GM19372 (cell line): ENCODE data around the gene SORCS1.

Source experiments
- ATAC-seq: cut with Tn5 transposase; IDR thresholded peaks from one replicate; pipeline ENCODE4 v1.9.1; 2021; ENCODE audit warnings: mild to moderate bottlenecking, low read depth, moderate library complexity; ENCODE audit not compliant: unreplicated experiment

Gene SORCS1

DNA sequence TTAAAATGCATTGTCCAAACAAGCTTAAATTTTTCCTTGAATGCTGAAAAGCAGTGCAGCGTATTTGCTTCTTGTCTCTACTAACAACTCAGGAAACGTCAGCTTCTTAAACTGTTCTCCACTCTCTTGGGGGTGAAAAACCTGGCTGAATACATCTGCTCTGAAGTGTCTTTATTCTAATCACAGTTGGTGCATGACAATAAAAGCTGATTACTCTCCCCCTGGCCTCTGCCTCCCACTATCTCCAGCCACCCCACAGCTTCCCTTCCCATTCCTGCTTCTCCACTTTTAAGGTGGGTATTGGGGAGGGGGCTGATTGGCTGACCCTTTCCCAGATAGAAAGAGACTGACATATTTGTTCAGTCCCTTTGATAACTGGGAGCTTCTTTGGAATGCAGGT lies 456.0 kb downstream of the SORCS1 start:
- no peak for ATAC-seq

DNA sequence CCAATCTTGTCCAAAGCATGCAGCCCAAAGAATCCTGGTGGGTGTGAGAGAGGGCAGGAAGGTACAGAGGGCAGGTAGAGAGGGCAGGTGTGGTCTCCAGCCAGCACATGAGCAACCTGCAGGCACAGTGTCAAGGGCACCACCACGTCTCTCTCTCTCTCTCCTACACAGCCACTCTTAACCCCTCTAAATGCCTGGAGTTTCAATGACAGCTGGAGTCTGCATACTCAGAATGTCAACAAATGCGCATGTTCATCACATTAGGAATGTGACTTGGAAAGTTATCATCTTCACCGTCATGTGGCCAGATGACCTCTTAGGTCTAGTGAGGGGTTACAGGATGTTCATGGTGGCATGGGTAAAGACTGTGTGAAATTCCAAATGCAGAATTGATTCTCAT lies 456.8 kb downstream of the SORCS1 start:
- no peak for ATAC-seq

DNA sequence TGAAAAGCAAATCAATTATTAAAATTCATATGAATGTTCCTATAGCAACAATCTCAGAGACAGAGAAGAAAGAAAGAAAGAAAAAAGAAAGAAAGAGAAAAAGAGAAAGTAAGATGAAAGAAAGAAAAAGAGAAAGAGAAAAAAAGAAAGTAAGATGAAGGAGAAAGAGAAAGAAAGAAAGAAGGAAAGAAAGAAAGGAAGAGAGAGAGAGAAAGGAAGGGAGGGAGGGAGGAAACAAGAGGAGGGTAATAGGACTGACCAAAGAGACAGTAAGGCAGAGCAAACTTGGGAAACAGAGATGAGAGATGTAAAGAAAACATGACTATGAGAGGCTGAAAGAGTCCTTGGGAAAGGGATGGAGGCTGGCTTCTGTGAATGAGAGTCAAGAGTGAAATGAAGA lies 458.4 kb downstream of the SORCS1 start:
- ATAC-seq = no peak

DNA sequence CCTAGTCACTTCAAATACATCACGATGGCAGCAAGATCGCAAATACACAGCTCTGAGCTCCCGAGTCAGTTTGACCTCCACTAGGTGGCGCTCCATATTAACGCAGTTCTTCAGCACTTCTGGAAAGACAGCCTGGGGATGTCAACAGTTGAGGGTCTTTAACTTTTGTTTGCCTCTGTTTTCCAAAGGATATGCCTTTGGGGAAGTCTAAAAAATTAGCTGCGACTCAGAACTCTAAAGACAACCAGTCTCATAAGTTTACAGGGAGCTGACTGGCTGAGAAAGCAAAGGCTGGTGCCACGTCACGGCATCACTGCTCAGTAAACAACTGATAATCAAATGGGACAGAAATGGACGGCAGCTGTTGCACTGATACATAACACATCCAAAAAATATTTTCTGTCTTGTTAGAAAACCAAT lies 458.8 kb downstream of the SORCS1 start:
- no peak for ATAC-seq

DNA sequence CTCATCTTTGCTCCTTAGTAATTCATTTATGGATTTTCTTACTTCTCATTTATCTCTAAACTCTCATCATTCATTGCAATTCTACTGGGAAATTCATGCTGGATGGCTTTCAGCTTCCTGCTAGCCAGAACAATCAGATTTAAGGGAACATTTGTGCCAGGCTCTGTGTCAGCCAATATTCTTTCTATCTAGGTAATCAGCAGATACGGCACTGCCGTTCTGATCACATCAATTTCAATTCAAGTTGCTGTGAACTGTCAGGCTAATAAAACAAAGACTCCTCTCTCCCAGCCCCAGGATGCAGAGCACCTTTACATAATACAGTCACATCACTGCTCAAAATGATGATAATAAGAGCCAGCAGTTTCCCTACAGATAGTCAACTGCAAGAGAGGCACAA lies 468.3 kb downstream of the SORCS1 start:
- no peak for ATAC-seq

DNA sequence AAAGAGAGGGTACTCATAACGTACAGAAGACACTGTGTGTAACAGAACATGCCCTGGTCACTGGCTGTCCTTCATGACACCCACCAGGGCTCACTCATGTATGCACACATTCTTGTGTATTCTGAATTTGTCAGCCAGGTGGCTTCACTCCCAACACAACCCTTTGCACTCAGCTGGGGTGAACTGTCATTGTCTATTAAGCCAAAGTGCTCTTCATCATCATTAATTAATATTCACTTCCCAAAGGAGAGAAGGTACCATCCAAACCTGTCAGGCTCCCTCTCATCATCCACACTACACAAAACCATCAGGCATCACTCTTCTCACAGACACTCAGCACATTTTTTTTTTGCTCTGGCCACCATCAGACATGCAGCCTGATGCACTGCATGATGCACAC lies 469.8 kb downstream of the SORCS1 start:
- ATAC-seq = no peak

DNA sequence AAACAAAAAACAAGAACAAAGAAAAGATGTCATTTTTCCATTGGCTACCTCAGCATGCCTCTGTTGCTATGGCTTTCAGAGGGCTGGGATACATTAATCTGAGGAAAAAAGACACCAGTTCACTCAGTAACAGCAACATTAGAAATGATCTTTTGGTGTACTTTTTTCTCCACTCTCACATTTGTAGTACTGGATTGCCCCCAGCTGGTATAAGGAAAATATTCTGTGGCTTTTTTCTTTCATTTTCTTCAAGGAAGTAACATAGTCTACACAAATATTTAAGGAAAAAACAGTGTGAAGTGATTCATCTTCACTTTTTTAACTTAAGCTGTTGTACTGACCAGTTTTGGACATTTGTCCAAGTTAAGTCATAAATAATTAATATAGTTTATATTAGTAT lies 482.3 kb downstream of the SORCS1 start:
- ATAC-seq = no peak

DNA sequence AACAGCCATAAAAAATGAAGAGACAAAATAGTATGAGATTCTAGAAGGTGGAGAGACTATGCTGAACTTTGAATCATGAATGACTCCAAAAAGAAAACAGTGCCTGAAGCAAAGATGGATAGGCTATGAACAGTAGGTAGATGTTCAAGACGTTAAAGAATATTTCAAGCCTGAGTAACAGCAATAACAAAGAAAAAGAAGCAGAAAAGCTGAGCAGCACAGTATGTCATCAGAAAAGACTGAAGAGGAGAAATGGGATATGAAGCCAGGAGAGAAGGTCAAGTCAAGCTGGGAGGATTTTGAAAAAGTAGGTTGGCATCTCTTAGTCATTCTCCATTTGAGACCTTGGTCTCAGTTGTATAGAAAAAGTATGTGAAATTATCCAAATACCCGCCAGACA lies 484.4 kb downstream of the SORCS1 start:
- no peak for ATAC-seq

DNA sequence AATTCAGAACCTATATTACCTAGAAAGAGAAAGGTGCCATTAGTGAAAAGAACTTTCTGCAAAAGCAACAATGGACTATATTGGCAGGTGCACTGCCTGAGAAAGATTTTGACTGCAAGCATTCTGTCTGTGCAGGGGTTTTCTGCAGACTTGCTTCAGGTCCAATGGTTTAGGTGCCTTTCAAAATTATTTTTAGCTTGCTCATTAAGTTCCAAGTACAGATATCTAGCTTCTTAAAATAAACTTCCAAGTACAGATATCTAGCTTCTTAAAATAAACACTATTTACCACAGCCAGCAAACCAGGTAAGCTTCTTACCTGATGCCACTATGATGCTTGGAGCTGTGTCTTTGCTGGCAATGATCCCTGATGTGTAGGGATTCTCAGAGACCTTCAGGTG lies 485.2 kb downstream of the SORCS1 start:
- ATAC-seq = no peak

DNA sequence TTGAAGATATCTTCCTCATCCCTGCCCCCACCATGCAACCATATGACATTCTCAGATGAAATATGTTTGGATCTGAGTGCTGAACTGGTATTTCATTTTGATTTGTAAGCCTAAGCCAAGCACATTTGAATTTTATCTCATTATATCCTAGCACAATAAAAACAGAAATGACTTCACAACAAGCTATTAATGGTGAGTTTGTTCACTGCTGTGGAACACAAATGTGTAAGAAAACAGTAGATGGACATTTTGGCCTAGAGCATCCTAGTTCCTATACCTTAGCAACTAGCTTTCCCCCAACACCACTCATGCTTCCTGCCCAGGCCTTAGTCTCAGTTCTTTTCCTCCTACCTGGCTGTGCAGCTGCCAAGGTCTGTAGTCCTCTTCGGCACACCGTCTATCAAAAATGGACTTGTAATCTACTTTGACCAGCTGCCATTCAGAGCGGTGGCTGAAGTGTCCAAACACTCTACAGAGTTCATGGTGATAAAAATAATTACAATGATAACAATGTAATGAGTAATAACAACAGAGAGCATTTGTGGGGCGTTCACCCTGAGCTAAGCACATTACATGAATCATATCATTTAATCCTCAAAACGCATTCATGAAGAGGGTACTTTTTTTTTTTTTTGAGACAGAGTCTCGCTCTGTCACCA lies 491.9 kb downstream of the SORCS1 start:
- ATAC-seq = no peak

DNA sequence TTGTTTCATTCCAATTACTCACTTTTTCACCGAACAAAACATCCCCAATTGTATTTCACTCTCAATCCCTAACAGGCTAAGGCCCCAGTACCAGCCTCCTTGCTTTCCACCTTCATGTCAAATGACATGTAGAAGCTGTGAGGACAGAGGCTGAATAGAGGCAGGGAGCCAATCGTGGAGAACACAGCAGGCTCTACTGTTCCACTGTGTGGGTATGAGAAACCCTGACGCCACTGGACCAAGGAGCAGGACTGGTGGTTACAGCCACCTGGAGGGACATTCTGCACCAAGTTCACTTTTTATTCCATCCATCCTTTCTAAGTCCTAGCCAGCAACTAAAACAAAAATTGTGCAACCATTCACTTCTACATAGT lies 502.8 kb downstream of the SORCS1 start:
- ATAC-seq = no peak

DNA sequence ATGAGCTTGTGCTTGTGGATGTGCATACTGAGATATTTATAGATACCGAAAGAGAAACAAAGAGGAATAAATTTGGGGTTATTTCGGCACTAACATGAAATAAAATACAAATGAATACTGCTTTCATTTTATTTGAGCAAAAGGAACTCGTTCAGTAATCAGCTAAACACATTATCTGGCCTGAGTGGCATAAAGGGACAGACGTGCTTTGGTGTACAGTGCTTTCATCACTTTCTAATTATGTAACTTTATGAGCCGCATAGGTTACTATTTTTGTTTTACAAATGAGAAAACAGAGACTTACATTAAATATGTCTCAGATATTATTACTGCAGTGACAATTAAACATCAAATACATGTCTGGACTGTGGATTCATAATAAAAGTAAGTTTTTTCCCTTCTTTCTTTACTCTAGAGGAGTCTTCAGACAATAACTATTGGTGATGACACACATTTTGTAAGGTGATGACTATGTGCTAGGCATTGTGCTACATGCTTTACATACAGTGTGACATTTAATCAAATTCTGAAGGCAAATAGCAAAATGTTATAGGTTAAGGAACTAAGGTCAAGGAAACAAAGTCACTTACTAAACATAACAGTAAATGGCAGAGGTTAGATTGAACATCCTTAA lies 503.3 kb downstream of the SORCS1 start:
- ATAC-seq = no peak

DNA sequence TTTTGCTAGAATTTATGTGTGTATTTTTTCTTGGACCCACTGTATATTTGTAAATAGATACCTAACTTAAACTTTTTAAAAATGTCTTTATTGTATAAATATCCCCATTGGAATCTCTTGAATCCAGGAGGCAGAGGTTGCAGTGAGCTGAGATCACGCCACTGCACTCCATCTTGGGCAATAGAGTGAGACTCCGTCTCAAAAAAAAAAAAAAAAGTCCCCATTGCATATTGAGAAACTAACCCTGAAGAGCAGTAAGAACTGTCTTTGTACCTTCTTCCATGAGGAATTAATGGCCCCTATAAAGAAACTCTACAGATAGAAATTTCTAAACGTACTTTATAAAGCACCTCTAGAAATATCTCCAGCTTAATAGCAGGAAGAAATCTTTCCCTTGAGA lies 504.0 kb downstream of the SORCS1 start:
- no peak for ATAC-seq

DNA sequence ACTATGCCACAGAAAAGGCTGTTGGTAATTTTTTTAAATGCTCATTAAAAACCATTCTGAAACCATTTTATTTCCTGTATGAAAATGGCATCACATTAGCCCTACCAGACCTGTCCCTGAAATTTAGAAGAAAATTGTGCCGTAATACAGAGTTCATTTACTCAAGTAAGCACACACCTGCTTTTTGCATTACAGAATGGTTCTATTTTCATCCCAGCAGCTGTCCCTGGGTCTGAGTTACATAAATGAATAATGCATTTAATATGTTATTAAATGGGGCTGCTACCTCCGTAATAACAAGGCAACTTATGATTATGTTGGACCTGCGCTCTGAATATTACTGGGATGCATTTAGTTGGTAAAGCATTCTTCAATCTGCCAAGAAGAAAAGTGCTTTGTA lies 508.9 kb downstream of the SORCS1 start:
- ATAC-seq = no peak

DNA sequence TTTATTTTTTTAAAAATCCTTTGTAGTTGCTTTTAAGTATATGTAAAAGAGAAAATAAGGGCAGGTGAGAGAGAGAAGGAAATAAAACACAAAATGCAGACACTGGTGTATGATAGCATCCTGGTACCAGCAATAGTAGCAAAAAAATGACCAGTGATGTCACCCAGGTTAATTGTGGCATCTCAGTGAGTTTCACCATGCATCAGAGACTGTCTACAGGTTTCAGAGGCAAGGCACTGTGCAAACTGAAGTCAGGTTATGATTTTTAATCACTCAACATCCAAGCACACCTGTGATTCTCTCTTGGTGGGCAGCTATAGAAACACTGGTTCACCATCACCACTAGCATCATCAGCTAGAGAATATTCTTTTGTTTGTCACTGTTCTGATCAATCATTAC lies 509.3 kb downstream of the SORCS1 start:
- no peak for ATAC-seq

DNA sequence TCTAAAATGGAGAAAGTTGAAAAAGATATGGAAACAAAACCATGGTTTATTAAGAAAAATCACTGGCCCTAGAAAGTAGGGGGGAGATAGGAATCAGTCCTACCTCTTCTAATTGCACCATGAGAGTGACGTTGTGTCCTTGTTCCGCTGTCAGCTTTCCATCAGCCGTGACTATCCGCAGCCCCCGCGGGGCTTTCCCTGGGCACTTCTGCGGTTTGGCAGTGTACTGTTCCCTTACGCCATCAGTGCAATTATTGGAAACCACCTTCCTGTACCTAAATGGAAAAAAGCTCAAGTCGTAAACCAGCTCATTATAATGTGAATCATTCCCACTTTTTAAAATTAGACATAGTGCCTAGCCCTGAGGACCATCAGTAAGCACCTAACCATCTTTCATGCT lies 512.2 kb downstream of the SORCS1 start:
- peak; percentile 80 for ATAC-seq

DNA sequence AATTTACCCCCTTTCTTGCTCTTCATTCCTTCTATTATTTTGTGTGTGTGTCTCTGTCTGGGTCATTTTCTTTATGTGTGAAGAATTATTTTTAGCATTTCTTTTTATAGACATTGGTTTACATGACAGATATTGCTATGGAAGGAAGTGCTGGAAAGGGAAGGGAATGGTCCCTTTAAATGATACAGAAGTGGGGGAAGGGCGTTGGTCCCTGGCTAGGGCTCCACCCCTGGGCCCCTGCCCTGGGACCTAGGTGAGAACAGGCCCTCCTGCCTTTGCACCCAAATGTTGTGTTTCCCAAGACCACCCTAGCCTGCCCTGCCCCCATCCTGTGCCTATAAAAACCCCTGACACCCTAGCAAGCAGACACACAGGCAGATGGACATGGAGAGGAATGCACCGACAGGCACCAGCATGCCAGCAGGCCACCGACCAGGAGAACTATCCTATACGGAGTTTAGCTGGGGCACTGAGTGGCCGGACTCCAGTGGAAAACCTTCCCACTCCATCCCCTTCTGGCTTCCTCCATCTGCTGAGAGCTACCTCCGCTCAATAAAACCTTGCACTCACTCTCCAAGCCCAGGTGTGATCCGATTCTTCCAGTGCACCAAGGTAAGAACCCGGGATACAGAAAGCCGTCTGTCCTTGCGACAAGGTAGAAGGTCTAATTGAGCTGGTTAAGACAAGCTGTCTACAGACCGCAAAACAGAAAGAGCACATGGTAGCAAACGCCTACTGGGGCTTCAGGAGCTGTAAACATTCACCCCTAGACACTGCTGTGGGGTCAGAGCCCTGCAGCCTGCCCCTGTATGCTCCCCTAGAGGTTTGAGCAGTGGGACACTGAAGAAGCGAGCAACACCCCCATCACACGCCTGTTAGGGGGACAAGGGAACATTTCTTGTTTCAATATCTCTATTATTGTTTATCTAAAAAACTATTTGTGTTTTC lies 515.7 kb downstream of the SORCS1 start:
- no peak for ATAC-seq

DNA sequence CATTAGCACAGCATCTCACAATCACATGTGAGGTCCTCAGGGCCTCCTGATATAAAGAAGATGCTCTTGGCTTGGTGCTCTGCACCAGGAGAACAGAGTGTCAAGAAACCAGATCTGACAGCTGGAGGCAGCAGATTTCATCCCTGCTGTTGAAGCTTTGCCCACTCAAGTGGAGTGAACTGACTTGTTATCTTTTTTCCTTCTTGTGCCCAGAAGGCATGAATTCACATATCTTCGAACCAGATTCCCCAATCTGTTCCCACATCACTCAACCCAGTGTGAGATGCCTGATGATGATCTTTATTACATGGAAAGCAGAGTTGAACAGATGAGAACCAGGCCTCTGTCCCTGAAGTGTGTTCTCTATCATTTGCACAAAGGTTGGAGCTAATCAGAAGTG lies 521.0 kb downstream of the SORCS1 start:
- no peak for ATAC-seq

DNA sequence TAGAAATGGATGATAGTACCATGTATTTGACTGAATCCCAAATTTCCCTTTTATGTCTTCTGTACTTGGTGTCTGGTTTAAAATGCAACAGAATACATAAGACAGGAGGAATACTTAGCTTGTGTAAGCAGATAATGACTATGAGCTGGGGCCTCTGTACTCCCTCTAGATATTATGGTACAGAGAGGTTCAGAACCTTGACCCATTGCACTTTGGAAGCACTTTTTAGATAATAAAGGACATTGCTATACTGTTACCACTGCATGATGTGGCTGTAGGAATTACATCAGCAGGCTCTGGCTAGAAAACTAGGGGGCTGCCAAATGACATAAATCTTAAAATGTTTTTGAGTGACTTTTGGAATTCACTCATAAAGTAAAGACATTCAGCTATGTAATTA lies 526.6 kb downstream of the SORCS1 start:
- no peak for ATAC-seq

DNA sequence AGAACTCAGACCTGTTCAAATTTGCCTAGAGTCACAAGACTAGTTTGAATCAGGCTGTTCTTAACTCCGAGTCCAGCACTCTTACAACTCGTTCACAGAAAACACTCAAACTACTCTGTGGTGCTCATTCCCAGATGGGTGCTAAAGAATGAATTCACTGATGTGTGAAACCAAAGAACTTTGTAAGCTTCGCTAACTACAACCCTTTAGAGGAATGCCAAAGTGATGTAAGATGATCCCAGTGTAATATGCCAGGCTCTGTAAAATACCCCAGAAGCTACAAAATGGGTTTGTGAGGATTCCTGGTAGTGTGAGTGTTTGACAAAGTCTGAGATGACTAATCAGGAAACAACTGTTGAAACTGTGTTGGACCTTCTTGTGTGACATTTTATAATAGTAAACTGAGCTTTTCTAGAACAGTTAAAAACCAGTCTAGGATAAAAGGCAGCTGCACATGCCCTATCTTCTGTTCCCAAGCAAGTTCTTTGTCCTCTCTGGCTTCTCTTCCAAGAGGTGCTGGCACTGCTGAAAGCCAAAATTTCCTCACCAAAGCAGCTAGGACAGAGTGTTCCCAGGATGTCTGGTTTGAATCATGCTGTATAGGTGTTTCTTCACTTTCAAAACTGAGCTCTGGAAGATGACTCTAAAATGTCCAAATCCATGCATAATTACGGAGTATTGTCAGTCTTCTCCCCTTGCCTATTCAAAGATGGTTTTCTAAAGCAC lies 527.6 kb downstream of the SORCS1 start:
- no peak for ATAC-seq

DNA sequence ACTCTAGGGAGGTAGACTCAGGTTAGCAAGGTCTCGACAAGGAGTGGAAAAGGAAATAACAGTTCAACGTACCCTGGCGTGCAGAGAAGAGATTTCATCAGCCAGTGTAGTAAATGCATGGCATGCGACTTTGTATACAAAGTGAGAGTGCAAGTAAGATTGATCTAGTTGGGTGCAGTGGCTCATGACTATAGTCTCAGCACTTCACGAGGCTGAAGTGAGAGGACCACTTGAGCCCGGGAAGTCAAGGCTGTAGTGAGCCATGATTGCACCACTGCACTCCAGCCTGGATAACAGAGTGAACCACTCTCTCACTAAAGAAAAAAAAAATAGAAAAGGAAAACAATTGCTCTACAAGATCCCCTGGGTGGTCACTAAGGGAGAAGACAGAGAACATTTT lies 528.6 kb downstream of the SORCS1 start:
- ATAC-seq = no peak
